NCI-H1105 (cell line): ENCODE measurements around the gene CACFD1.

Experiments
- DNase-seq: peaks from one replicate; lab custom pipeline; 2025; lab: John Stamatoyannopoulos, UW

CACFD1 gene

DNA sequence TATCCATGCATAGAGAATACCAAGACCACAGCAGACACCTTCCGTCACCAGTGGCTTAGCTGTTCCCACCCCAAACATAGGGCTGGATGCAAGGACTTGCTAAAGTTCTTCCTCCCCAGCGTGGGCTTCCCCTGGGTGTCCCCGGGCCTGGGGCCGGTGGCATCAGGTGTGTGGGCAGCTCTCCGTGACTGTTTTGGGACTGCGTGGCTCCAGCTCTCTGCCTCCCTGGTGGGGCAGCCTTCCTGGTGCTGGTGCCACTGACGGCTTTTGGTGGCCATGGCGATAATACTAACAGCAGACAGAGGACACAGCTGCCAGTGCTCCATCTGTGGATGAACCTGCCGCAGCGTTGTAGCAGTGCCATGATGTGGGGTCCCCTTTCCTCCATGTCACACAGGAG lies 4.9 kb downstream of the CACFD1 start:
- no peak for DNase-seq

DNA sequence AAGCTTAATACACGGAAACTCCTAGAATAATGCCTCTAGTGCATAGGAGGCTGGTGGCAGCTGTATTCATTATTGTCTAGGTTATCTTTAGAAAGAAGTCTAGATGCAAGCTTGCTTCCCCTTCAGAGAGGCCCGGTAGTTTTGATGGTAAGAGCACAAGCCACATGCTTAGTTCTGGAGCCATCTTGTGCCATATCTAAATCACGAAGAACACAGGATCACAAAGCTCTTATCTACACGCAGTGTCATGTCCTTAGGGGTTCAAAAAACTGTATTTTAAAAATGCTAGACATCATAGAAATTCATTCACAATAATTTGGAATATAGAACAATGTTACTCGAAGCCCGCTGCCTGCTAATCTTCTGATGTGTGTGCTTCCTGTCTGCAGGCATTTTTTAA lies 6.2 kb downstream of the CACFD1 start:
- no peak for DNase-seq

DNA sequence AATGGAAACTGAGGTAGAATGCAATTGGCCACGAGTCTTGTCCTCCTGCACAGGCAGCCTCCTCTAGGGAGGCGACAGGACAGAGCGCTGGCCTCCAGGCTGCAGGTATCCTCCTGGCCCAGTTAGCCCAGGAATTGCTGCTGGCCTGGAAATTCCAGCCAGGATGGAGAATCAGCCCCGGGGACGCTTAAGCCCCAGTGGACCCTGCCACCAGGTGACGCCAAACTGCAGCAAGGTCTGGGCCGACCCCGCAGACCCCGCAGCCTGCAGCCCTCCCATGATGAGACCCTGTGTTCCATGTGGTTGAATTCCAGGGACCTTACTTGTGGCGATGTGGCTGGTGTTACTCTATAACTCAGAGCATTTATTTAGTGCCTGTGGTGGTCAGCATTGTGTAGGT lies 7.3 kb downstream of the CACFD1 start:
- DNase-seq, result no peak

- DNase-seq, result no peak
Observed at GRCh38 chr9:133468374-133468773, 8.6 kb downstream of the CACFD1 start.

- DNase-seq, result no peak
Observed at GRCh38 chr9:133468777-133469421, 9.1 kb downstream of the CACFD1 start.

- DNase-seq, result no peak
Observed at GRCh38 chr9:133470427-133470924, 10.7 kb downstream of the CACFD1 start.

- DNase-seq, result no peak
Observed at GRCh38 chr9:133470988-133471387, 11.2 kb downstream of the CACFD1 start.

DNA sequence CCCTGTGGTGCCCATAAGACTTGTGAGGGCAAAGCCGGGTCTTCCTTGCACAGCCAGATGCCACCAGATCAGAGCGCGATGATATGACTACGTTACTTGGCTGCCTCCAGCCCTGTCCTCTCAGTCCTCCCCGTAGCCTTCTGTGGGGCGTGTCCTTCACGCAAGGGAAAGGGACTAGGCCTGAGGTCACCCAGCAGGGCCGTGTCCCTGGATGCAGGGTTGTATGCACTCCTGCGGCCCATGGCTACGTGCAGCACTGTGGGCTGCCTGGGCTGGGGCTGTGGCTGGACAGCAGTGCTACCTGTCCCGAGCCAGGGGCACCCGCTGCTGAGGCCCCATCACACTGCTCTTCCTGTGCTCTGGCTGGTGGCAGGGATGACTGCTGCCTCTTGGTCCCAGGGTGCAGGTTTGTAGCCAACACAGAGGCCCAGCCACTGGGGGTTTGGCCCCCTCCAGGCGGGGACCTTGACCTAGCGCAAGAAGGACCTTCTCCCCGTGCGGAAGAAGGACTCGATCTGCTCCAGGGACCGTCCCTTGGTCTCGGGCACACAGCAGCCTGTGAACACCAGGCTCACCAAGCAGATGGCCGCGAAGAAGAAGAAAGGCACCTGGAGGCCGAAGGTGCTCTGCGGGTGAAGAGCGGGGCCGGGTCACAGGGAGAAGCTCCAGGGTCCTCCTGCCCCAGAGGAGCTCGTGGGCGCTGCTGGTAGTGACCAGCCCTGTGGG lies 11.9 kb downstream of the CACFD1 start:
- no peak for DNase-seq

DNA sequence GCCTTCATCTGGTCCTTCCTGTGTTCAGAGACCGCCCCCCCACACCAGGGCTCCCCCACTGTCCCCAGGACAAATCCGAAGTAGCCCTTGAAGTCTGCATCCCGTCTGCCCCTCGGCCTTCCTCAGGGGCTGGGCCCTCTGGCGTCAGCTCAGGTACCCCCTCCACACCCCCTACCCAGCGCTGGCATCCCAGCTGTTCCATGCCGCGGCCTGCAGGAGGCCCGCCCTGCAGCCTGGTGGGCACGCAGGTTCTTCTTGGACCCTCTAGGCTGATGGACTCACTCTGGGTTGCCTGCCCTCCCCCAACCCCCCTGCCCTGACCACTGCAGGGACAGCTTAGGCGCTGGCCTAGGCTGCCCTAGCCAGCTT lies 12.5 kb downstream of the CACFD1 start:
- DNase-seq, result no peak

GRCh38 chr9:133472753-133473378 lies 13.1 kb downstream of the CACFD1 start:
- no peak for DNase-seq

GRCh38 chr9:133473743-133474142 lies 14.0 kb downstream of the CACFD1 start:
- DNase-seq, result no peak

DNA sequence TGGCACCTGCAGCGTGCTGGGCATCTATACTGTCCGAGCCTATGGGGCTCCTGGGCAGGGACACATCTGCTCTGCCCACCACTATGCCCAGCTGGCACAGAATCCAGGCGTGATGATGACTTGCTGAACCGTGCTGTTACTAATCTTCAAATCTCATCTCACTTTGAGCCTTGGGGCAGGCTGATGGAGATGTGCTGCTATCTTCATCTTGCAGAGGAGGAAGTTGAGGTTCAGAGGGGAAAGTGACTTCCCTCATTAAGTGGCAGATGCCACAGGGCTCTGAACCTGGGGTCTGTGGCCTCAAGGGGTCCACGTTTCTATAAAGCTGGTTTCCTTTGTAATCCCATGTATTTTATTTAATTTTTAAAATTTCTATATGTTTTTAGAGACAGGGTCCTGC lies 14.4 kb downstream of the CACFD1 start:
- no peak for DNase-seq

DNA sequence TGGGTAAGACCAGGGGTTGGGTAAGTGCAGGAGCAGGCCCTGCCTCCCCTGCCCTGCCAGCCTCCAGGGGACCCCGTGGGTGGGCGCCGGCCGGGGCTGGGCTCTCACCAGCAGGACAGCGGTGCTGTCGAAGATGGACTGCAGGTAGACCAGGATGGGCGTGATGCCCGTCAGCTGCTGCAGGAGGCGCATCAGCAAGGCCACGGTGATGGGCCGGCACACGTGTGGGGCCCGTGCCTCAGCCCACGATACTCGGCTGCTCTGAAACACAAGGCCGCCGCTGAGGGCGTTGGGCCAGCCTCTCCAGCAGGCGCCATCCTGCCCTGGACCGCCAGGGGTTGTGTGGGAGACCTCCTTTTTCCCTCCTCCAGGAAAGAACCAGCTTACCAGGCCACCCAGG lies 15.1 kb downstream of the CACFD1 start:
- DNase-seq, result no peak

DNA sequence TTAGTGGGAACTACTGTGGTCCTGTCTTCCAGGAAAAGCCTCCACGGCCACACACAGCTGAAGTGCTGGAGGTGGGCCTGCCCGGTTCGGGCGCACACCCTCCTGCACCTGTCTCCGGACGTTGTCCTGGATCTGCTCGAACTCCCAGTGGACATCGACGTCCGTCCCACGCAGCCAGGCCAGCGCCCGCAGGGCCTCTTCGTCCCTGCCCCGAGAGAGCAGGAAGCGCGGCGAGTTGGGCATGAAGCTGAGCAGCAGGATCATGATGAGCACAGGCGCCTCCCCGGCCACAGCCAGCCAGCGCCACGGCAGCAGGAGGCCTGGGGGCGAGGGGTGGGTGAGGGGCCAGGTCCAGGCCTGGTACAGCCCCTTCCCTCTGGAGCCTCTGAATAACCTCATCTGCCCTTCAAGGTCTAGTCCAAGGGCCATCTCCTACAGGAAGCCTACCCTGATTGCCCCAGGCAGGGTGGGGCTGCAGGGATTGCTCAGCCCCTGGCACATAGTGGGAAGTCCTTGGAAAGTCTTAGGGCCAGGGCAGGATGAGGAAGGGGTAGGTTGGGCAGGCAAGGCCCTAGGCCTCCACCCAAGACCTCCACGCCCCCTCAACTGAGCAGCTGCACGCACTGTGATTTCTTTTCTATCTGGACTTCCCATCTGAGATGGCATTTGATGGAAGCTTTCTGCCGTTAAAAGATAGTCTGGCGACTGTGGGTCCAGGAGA lies 15.7 kb downstream of the CACFD1 start:
- DNase-seq, result no peak

DNA sequence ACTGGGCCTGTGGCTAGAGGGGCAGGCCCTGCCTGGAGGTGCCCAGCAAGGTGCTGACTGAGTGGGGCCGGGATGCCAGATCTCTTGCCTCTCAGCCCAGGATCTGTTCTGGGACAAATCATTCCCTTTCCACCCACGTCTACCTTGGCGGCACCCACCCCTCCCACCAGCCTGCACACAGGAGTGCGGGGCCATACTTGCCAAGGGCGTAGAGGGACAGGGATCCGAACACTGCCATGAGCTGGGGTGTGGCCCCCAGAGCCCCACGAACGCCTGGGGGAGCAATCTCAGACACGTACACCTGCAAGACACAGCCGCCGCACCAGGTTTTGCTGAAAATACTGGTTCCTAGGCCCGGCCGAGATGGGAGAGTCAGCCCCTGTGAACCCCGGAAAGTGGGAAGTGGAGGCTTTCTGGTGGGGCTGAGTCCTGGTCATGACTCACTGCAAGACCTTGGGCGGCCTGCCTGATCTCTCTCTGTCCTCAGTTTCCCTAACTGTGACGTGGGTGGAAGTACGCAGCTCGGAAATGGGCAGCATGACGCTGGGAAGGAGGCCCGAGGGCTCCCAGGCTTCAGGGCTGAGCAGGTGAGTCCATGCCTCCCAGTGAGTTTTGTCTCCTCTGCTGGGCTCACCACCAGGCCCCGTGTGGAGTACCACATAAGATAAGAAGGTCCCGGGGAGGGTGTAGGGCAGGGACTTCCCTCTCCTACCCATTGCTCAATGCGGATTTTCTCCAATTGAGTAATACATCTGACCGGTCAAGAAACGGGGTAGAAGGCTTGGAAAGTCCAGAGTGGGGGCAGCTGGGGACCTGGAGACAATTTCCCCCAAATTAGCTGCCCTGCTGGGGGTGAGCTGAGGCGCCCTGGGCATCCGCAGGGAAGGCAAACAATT lies 16.5 kb downstream of the CACFD1 start:
- DNase-seq, result no peak

DNA sequence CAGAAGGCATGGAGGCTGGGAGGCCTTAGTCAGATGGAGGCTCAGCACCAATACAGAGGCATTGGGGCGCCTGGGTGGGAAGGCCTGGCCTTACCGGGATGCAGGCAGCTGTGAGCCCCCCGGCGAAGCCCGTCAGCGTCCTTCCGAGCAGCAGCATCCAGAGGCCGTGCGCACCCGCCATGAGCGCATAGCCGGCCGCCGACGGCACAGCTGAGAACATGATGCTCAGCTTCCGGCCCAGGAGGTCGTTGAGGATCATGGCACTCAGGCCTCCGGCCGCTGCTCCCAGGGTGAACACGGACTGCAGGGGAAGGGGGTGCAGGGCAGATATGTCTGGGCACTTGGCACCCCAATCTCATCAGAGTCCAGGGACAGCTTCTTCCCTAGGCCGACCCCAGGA lies 17.2 kb downstream of the CACFD1 start:
- DNase-seq, result no peak

DNA sequence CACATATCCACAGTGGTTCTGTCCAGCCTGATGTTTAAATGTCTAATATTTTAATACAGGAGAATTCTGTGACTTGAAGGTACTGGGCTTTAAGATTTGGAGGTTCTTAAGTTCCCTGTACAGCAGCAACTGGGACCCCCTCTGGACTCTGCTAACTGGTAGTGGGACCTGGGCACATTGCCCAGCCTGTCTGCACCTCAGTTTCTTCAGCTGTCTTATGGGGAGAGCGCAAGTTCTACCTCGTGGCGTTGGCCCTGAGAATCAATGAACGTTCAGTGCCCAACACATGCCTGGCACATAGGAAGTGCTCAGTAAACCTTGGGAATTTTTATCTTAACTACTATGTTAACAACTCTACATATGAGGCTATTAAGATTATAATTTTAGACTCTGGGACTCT lies 17.7 kb downstream of the CACFD1 start:
- no peak for DNase-seq

DNA sequence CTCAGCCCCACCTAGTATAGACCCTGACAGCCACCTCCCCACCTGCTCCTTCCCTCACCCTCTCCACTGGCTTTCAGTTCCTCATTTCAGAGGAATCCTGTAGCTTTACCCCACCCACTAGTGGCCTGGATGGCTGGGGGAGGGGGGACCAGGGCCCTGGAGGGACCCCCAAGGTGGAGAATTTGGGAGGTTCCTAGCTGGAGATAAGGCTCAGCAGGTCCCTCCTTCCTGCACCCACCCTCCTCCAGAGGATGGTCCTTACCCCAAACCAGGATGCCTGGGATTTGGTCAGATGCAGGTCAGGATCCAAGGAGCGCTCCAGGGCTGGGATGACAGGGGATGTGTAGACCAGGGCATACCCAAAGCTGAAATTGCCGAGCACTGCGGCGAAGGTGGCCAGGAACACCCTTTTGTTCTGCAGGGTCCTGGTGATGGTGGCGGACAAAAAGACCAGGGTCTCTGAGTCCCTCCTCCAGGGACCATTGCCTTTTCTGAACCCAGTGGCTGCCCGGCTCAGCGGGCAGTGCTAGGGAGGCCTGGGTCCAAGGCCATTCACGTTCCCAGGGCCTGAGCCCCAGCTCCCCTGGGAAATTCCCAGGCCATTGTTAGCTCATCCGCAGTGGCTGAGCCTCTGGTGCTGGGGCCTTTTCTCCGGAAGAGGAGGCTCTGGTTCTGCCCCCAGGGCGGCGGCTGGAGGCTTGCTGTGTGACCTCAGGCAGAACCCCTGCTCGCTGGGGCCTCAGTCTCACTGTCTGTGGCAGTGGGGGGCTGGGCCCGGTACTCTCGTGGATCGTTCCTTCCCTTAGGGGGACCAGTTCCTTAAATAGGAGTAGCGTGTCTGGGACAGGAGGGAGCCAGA lies 18.4 kb downstream of the CACFD1 start:
- no peak for DNase-seq

GRCh38 chr9:133478851-133479711 lies 19.3 kb downstream of the CACFD1 start, which contains the start of gene SLC2A6:
Gene SLC2A6, minus strand, starts transcription at chr9:133479099. Its CDS starts 40 bp downstream, at chr9:133479059.
- peak; percentile 81 for DNase-seq

GRCh38 chr9:133483611-133484010 lies 23.8 kb downstream of the CACFD1 start:
- DNase-seq, result no peak
